Motor neuron (in vitro differentiated cells): ENCODE results near the gene EXOC2. TPM values are rescaled to one million over a fixed set of nuclear protein-coding genes. Genes with fewer than 3 reads are reported as not detected.
"Not testable (repeated sequence)": the region's sequence is repeated elsewhere in the genome, so short reads cannot be mapped to it uniquely, and the experiment has no call there.

Source experiments
- ATAC-seq, 8 experiments: fragments of 200-7000 bp; cut with Tn5 transposase; replicated peaks in 6 of 8; 2 replicates each; pipeline ENCODE4 v1.8.0; 2021; ENCODE audit warnings: mild to moderate bottlenecking in 8 of 8, moderate library complexity in 8 of 8
- H3K27ac ChIP-seq, 2 donors: fragments of 250-450 bp; sonication (Bioruptor Pico); 2 replicates each; pipeline ENCODE4 v1.9.0; 2021; ENCODE audit warnings: antibody characterized with exemption in 2 of 2, mild to moderate bottlenecking in 2 of 2, moderate library complexity in 1 of 2
- H3K4me1 ChIP-seq, 2 donors: fragments of 250-450 bp; sonication (Bioruptor Pico); replicated peaks in 1 of 2; 2 replicates each; pipeline ENCODE4 v1.6.1; 2021; ENCODE audit warnings: antibody characterized with exemption in 2 of 2, mild to moderate bottlenecking in 2 of 2, moderate library complexity in 1 of 2
- H3K4me3 ChIP-seq, 5 donors: fragments of 250-450 bp; sonication (Bioruptor Pico); 2 replicates each; pipeline ENCODE4 v1.9.0; 2021; ENCODE audit warnings: antibody characterized with exemption in 5 of 5, mild to moderate bottlenecking in 5 of 5, moderate library complexity in 4 of 5
- WGBS, 10 experiments: fragments of 450-650 bp; shearing (Covaris generic); methylation state at CpG; one replicate each; pipeline ENCODE4 v1.0.0; 2022; 5-methylcytosine and 5-hydroxymethylcytosine counted together
- in situ Hi-C, 9 experiments: fragments of 400-800 bp; cut with MboI; loops; one replicate each; pipeline ENCODE4 v1.15.0; 2021; ENCODE audit warnings: low sequenced_read_pairs in 9 of 9, low pct_unique_long_range_greater_than_20kb in 2 of 9; ENCODE audit not compliant: unreplicated experiment in 9 of 9
- total RNA-seq, 8 experiments: library from RNA; unstranded; fragments of 300-600 nt; gene quantifications; 2 replicates each; pipeline versions ENCODE4 v1.2.3 to v1.2.4, GENCODE V29; 2022

The EXOC2 gene
- total RNA-seq, 8 experiments from 2014 or later, result 18.0 to 40.8 (median 20.9) TPM

DNA sequence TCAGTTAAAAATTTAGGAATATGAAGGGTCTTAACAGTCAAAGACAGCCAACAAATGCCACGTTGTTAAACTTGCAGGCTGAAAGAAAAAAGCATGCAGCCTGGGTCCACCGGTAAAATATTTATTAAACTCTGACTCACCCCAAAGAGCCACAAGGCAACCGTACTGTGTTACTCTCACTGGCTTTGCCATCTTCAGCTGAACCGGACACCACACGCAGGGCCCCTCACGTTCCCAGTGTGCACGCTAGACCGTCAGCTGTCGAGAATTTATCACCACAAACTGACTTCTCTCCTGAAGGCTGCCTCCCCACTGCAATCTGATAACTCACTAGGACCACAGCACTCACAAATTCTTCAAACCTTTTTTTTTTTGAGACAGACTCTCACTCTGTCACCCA lies 66.7 kb downstream of the EXOC2 start:
- peak in 2 of 8 experiments; percentile 16 to 36 for ATAC-seq
- 67 to 98% (median 86%) methylated on average over 1 to 8 of the region's 9 CpGs for WGBS, 10 experiments
- Histone ChIP-seq H3K4me3 (no peak overlapping the region), H3K4me1 (no peaks in the 10 kb centered on the region), H3K27ac (no peak overlapping the region)
- in situ Hi-C loops, result no loop called here

DNA sequence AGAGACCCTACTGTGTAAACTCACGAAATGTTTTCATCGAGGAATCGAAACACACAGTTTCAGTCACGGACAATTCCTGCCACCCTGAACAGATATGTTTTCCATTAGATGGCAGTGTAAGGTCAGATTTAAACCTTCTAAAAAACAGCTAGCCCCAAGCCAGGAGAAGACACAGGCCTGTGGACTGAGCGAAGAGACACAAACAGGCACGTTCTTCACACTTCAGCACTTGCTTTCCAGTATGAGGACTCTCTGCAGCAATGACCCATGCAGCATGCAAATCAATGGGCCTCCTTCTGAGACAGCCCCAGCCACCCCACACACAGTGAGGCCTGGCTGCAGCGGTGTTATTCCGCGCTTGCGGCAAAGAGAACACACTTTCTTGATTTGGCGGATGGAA lies 68.0 kb downstream of the EXOC2 start:
- 63 to 97% (median 87%) methylated on average over 2 to 11 of the region's 11 CpGs; no CpG with 5 or more reads in 1 of the 10 experiments for WGBS, 10 experiments
- H3K4me3 ChIP-seq, result no peak overlapping the region
- ATAC-seq, result peak in 7 of 8 experiments; percentile 13 to 71 (median 41)
- H3K27ac ChIP-seq, result no peak overlapping the region
- no peaks in the 10 kb centered on the region for H3K4me1 ChIP-seq
- in situ Hi-C loops, result no loop called here

DNA sequence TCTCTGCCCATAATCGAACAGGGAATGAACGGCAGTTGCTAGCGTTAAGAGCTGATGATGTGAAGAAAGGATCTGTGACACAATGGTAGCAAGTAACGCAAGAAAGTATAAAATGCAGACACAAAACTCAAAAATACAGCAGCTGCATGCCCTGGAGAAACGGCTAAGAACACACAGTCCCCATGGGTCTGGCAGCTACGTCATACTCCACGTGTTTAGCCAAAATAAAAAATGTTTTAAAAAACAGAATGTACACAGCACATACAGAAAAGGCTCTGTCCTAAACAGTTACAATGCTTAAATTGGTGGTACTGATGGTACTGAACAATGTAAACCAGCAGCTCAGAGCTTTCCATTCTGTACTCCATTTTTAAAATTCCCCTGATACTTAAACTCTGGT lies 70.5 kb downstream of the EXOC2 start:
- no peak overlapping the region for H3K4me3 ChIP-seq
- 87 to 100% (median 92%) methylated on average over 1 to 6 of the region's 7 CpGs for WGBS, 10 experiments
- ATAC-seq, result no peak
- H3K4me1 ChIP-seq, result no peaks in the 10 kb centered on the region
- in situ Hi-C loops, result no loop called here
- H3K27ac ChIP-seq, result no peak overlapping the region

DNA sequence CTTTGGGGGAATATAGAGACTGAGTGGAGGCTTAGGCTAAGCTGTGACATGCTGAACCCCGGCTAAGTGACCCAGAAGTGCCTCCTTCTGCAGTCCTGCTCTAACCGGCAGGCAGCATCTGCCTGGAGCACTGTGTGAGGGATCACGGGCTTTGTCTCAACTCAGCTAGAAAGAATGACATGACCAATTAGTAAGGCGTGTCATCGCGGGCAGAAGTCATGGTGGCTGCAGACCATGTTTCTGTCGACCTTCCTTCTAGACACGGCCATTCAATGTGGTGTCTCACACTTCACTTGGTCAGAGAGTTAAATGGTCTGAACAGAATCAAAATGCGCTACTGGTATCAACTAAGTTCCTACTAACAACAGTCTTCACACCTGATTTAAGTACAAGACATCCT lies 71.0 kb downstream of the EXOC2 start:
- H3K4me1 ChIP-seq, result no peaks in the 10 kb centered on the region
- in situ Hi-C loops, result no loop called here
- H3K27ac ChIP-seq, result no peak overlapping the region
- 87 to 100% (median 93%) methylated on average over 3 to 9 of the region's 9 CpGs for WGBS, 10 experiments
- no peak for ATAC-seq
- H3K4me3 ChIP-seq, result no peak overlapping the region

DNA sequence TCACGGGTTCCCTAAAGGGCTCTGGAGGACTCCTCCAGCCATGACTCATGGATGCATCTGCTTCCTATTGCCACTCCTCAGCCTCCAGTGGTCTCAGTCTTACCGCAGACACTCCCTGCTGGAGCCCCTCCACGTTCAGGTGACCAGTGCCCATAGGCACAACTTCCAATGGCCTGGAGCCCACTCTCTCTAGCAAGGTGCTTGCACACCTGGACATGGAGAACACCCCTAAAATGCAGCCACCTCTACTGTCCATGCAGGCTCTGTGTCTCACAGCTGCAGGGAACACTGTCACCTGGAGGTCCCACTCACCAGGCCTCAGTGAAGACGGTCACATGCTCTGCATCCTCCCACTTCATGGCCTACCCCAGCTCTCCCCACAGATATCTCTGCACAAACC lies 72.0 kb downstream of the EXOC2 start:
- ATAC-seq, result no peak
- no peak overlapping the region for H3K27ac ChIP-seq
- 80 to 100% (median 98%) methylated on average over 1 to 3 of the region's 4 CpGs; no CpG with 5 or more reads in 4 of the 10 experiments for WGBS, 10 experiments
- in situ Hi-C loops, result no loop called here
- H3K4me1 ChIP-seq, result no peaks in the 10 kb centered on the region
- no peak overlapping the region for H3K4me3 ChIP-seq

DNA sequence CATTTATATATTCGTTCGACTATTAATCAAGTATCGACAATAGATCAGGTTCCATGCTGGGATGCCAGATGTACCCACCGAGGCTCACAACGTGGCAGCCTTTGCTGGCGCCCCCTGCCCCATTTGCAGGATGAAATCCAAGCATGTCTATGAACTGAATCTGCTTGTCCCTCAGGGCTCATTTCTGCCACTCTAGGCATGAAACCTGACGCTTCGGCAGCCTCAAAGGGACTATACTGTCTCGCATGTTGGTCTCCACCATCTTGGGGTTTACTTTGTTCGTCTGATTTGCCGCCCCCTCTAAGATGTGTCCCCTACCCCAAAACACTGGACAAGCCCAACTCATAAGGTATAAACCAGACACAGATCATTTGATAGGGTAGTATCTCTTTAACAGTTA lies 72.8 kb downstream of the EXOC2 start:
- ATAC-seq, result no peak
- Histone ChIP-seq H3K4me1 (no peaks in the 10 kb centered on the region), H3K4me3 (no peak overlapping the region), H3K27ac (no peak overlapping the region)
- WGBS, 10 experiments, result 80 to 100% (median 100%) methylated on average over 2 to 9 of the region's 11 CpGs; no CpG with 5 or more reads in 3 of the 10 experiments
- in situ Hi-C loops, result no loop called here

DNA sequence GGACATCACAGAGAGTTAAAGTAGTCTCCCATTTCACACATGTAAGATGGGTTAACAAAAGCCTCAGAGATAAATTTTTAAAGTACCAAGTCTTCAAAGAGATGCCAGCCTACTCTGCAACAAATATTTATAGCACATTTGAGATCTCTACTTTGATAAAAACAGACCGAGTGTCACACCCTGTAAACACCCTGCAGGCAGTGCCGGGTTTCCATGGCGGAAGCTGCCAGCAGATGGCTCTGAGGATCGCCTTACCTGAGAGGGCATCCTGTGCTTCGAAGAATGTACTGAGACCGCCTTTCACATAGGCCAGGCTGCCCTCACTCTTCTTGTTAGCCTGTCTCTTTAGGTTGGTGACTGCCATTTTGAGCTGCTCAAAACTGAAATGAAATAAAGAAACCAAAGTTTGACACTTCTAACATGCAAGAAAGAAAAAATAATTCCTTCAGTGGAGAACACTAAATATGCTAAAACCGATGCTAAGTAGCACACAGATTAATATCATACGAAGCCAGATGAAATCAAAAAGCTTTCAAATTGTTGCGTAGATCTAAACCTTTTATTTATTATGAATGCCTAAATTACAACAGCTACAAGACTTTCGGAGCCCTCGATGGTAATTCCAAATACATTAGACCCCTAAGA lies 75.4 kb downstream of the EXOC2 start:
- in situ Hi-C loops, result no loop called here

DNA sequence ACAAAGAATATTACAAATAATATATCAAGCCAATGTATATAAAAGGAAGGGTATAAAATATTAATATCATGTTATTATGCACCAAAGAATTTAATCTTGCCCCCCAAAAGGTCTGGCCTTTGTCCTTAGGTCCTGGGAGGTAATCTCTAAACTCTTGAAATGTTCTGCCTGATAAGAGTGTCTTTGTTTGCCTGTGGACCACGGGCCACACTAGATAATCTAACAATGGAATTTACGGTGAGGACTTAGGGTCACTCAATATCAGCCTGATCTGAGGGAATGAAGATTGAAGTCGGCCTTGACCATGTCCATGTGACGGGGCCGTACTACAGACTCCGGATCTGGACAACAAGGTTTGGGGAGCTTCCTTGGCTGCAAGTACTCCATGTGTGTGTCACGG lies 79.0 kb downstream of the EXOC2 start:
- in situ Hi-C loops, result no loop called here
- no peak for ATAC-seq
- no peaks in the 10 kb centered on the region for H3K4me1 ChIP-seq
- no peak overlapping the region for H3K27ac ChIP-seq
- 87 to 100% (median 98%) methylated on average over 1 to 7 of the region's 7 CpGs; no CpG with 5 or more reads in 3 of the 10 experiments for WGBS, 10 experiments
- H3K4me3 ChIP-seq, result no peak overlapping the region

More for the DNA sequence above, 75.4 kb downstream of the EXOC2 start:
- peak in 1 of 8 experiments; percentile 93 for ATAC-seq
- Histone ChIP-seq H3K27ac (no peak overlapping the region), H3K4me1 (no peaks in the 10 kb centered on the region), H3K4me3 (no peak overlapping the region)
- WGBS, 10 experiments, result 75 to 100% (median 88%) methylated on average over 1 to 11 of the region's 11 CpGs

DNA sequence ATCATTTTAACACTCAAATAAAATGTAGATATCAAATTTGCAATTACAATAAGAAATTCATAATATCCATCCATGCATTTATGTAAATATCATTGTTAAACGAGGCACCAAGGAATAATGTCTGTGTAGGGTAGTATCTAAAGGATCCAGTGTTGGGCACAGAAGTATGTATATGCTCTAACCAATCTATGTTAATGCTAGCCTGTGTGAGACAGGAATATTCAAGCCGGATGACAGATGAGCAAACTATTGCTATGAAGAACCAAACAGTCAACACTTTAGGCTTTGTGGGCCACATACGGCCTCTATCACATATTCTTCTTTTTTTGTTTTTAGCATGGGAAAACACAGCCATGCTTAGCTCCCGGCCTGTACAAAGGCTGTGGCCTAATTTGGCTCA lies 81.0 kb downstream of the EXOC2 start:
- Histone ChIP-seq H3K4me1 (no peaks in the 10 kb centered on the region), H3K4me3 (no peak overlapping the region), H3K27ac (no peak overlapping the region)
- 0 to 100% (median 32%) methylated on average over 1 to 4 of the region's 4 CpGs for WGBS, 10 experiments
- in situ Hi-C loops, result no loop called here
- ATAC-seq, result peak in 4 of 8 experiments; percentile 61 to 97 (median 96)

DNA sequence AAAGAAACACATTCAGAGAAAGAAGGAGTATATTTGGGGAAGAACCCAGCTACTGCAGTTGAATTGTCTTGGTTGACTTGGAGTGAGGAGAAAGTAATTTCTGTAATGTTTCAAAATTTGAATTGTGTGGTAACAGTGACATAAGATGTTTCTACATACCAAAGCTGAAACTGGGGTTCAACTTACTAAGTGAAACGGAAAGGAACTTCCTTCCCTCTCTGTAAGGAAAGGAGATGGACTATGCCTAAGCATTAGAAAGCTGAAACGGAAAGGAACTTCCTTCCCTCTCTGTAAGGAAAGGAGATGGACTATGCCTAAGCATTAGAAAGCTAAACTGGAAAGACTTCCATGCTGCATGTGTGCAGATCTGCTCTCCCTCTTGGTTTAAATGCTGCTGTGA lies 82.1 kb downstream of the EXOC2 start:
- H3K4me3 ChIP-seq, result no peak overlapping the region
- in situ Hi-C loops, result no loop called here
- H3K4me1 ChIP-seq, result no peaks in the 10 kb centered on the region
- H3K27ac ChIP-seq, result no peak overlapping the region
- peak in 2 of 8 experiments; percentile 18 to 32 for ATAC-seq
- 33 to 93% (median 71%) methylated on average over 1 to 2 of the region's 2 CpGs; no CpG with 5 or more reads in 2 of the 10 experiments for WGBS, 10 experiments

DNA sequence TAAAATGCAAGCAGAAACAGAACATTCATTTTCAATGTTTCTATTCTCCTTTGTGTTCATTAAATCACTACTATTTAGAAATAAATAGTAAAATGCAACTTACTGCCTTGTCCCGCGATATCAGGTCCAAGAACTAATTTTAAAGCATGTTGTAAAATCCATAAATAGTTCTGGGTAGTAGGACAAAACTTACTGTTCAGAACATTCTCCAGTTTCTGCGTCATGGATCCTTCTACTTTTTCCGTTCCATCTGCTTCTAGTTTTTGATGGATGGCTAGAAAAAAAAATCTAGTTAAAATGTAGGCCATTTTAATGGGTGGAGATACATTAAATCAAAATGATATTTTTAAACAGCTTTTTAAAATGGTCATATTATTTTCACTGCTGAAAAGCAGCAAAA lies 83.0 kb downstream of the EXOC2 start:
- ATAC-seq, result no peak
- WGBS, 10 experiments, result 90 to 100% (median 95%) methylated on average over 1 to 4 of the region's 4 CpGs; no CpG with 5 or more reads in 1 of the 10 experiments
- in situ Hi-C loops, result no loop called here
- Histone ChIP-seq H3K4me1 (no peaks in the 10 kb centered on the region), H3K4me3 (no peak overlapping the region), H3K27ac (no peak overlapping the region)

DNA sequence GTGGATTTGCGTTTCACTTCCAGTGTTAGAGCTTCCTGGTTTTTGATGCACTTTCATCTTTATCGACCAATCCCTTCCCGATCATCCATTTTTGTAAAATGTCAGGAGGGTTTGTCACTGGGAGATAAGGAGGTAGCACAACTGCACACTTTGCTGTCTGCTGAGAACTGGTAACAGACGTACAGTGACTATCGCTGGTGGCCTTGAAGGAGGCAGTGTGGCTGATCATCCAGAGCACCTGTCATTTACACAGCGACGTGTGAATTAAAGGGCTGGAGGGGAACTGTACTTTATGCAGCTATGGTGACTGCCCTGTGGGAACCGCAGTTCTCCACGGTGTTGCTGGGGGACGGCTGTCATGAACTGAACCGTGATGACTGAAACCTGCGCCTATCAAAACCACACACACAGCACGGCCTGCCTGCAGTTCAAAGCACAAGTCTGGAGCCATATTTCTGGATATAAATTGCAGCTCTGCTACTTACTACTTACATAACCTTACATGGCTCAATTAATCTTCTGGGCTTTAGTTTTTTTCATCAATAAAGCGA lies 86.0 kb downstream of the EXOC2 start:
- 87 to 100% (median 94%) methylated on average over 2 to 10 of the region's 14 CpGs for WGBS, 10 experiments
- no peak for ATAC-seq
- in situ Hi-C loops, result no loop called here

DNA sequence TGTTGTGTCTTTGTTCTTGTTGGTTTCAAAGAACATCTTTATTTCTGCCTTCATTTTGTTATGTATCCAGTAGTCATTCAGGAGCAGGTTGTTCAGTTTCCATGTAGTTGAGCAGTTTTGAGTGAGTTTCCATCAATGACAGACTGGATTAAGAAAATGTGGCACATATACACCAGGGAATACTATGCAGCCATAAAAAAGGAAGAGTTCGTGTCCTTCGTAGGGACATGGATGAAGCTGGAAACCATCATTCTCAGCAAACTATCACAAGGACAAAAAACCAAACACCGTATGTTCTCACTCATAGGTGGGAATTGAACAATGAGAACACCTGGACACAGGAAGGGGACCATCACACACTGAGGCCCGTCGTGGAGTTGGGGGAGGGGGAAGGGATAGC lies 87.0 kb downstream of the EXOC2 start:
- ATAC-seq, H3K4me1 ChIP-seq, H3K27ac ChIP-seq, in situ Hi-C loops, H3K4me3 ChIP-seq: not testable (repeated sequence)
- 60 to 100% (median 100%) methylated on average over 1 to 3 of the region's 5 CpGs; no CpG with 5 or more reads in 4 of the 10 experiments for WGBS, 10 experiments

More for the DNA sequence above, 86.0 kb downstream of the EXOC2 start:
- no peak overlapping the region for H3K27ac ChIP-seq
- peaks cover 0 to 7% of the 10 kb centered on the region in 2 donors for H3K4me1 ChIP-seq
- no peak overlapping the region for H3K4me3 ChIP-seq

DNA sequence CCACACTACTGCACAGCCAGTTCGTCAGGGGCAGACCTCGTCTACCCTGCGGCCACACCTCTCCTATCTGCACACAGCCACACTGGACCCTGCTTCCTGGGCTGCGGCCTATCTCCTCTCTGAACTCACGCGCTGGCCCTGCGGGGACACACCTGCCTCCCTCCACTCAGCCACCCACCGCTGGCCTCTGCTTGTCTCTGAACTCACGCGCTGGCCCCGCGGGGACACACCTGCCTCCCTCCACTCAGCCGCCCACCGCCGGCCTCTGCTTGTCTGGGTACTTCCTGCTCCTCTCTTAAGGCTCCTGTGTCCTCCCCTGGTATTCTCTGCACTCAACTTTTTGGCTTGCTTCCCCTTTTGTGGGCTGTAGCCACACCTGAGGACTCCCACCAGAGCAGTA lies 88.4 kb downstream of the EXOC2 start:
- WGBS, 10 experiments, result 92 to 100% (median 95%) methylated on average over 4 to 15 of the region's 15 CpGs; no CpG with 5 or more reads in 7 of the 10 experiments
- in situ Hi-C loops, result no loop called here

More for the DNA sequence above, 88.4 kb downstream of the EXOC2 start:
- Histone ChIP-seq H3K27ac (no peak overlapping the region), H3K4me1 (peaks cover 0 to 7% of the 10 kb centered on the region in 2 donors), H3K4me3 (no peak overlapping the region)
- ATAC-seq, result no peak
